H9 (cell line): ENCODE results near the gene DHDDS. TPM values are rescaled to one million over a fixed set of nuclear protein-coding genes. Genes with fewer than 3 reads are reported as not detected.

Experiments
- DNase-seq: peaks from one replicate; pipeline ENCODE4 v3.0.0-alpha.2; 2017
- H2AFZ ChIP-seq: one replicate; pipeline ENCODE4 v1.6.1; 2013; ENCODE audit warnings: mild to moderate bottlenecking, low read length, control low read depth, moderate library complexity
- H2AK5ac ChIP-seq: 2 replicates; pipeline ENCODE4 v1.6.1; 2013; ENCODE audit warnings: low read length, control low read depth, mixed read lengths; ENCODE audit not compliant: insufficient read length
- H2BK120ac ChIP-seq: one replicate; pipeline ENCODE4 v1.6.1; 2013; ENCODE audit warnings: low read depth, mild to moderate bottlenecking, low read length, control low read depth, inconsistent platforms; ENCODE audit not compliant: poor library complexity, severe bottlenecking
- H2BK12ac ChIP-seq: 2 replicates; pipeline ENCODE4 v1.6.1; 2013; ENCODE audit warnings: low read length, control low read depth, mixed read lengths, low read depth; ENCODE audit not compliant: insufficient read length
- H2BK15ac ChIP-seq: 2 replicates; pipeline ENCODE4 v1.6.1; 2013; ENCODE audit warnings: low read depth, low read length, control low read depth
- H2BK20ac ChIP-seq: one replicate; pipeline ENCODE4 v1.6.1; 2013; ENCODE audit warnings: low read depth, mild to moderate bottlenecking, low read length, control low read depth, inconsistent platforms; ENCODE audit not compliant: poor library complexity, severe bottlenecking
- H2BK5ac ChIP-seq: 2 replicates; pipeline ENCODE4 v1.6.1; 2013; ENCODE audit warnings: low read length, control low read depth, mixed read lengths; ENCODE audit not compliant: insufficient read length
- H3K14ac ChIP-seq: 2 replicates; pipeline ENCODE4 v1.6.1; 2013; ENCODE audit warnings: low read length, control low read depth; ENCODE audit not compliant: insufficient read depth
- H3K18ac ChIP-seq: 2 replicates; pipeline ENCODE4 v1.6.1; 2013; ENCODE audit warnings: low read depth, mild to moderate bottlenecking, mixed read lengths, low read length, control low read depth; ENCODE audit not compliant: insufficient read length
- H3K23ac ChIP-seq: 2 replicates; pipeline ENCODE4 v1.6.1; 2013; ENCODE audit warnings: low read length, control low read depth, mixed read lengths, low read depth; ENCODE audit not compliant: insufficient read length
- H3K23me2 ChIP-seq: 2 replicates; pipeline ENCODE4 v1.6.1; 2013; ENCODE audit warnings: low read depth, mild to moderate bottlenecking, mixed read lengths, low read length, control low read depth; ENCODE audit not compliant: insufficient read length, poor library complexity, severe bottlenecking
- H3K27ac ChIP-seq: 2 replicates; pipeline ENCODE4 v1.5.1; 2013; ENCODE audit warnings: low read length, control low read depth, mixed read lengths, low read depth; ENCODE audit not compliant: insufficient read length
- H3K27me3 ChIP-seq: 2 replicates; pipeline ENCODE4 v1.6.1; 2013; ENCODE audit warnings: low read length, control low read depth, inconsistent platforms; ENCODE audit not compliant: insufficient read depth
- H3K4ac ChIP-seq: 2 replicates; pipeline ENCODE4 v1.6.1; 2013; ENCODE audit warnings: low read depth, mild to moderate bottlenecking, control low read depth, inconsistent platforms, low read length, moderate library complexity
- H3K4me1 ChIP-seq: 2 replicates; pipeline ENCODE4 v1.6.1; 2013; ENCODE audit warnings: low read length, control low read depth, inconsistent platforms; ENCODE audit not compliant: insufficient read depth
- H3K4me2 ChIP-seq: 2 replicates; pipeline ENCODE4 v1.6.1; 2013; ENCODE audit warnings: low read length, control low read depth, mixed read lengths; ENCODE audit not compliant: insufficient read length, insufficient read depth
- H3K56ac ChIP-seq: 2 replicates; pipeline ENCODE4 v1.6.1; 2013; ENCODE audit warnings: low read depth, mild to moderate bottlenecking, mixed read lengths, low read length, control low read depth; ENCODE audit not compliant: insufficient read length
- H3K79me1 ChIP-seq: 2 replicates; pipeline ENCODE4 v1.6.1; 2013; ENCODE audit warnings: low read depth, mild to moderate bottlenecking, moderate library complexity, low read length, control low read depth, inconsistent platforms; ENCODE audit not compliant: insufficient read depth, poor library complexity, severe bottlenecking
- H3K79me2 ChIP-seq: 2 replicates; pipeline ENCODE4 v1.6.1; 2013; ENCODE audit warnings: low read length, control low read depth, inconsistent platforms; ENCODE audit not compliant: insufficient read depth
- H3K9ac ChIP-seq: 2 replicates; pipeline ENCODE4 v1.6.1; 2013; ENCODE audit warnings: low read length, control low read depth, mixed read lengths; ENCODE audit not compliant: insufficient read length; ENCODE audit errors: extremely low read depth
- H3K9me3 ChIP-seq: one replicate; pipeline ENCODE4 v1.6.1; 2013; ENCODE audit warnings: low read depth, low read length, inconsistent platforms; ENCODE audit not compliant: control insufficient read depth
- H3T11ph ChIP-seq: one replicate; pipeline ENCODE4 v1.6.1; 2013; ENCODE audit warnings: mild to moderate bottlenecking, low read length, control low read depth, inconsistent platforms
- H4K20me1 ChIP-seq: one replicate; pipeline ENCODE4 v1.6.1; 2013; ENCODE audit not compliant: control insufficient read depth, insufficient read length, insufficient read depth
- H4K5ac ChIP-seq: 2 replicates; pipeline ENCODE4 v1.6.1; 2013; ENCODE audit warnings: low read depth, mild to moderate bottlenecking, mixed read lengths, low read length, control low read depth; ENCODE audit not compliant: insufficient read length
- H4K8ac ChIP-seq: replicated peaks from 2 replicates; pipeline ENCODE4 v1.6.1; 2013; ENCODE audit warnings: low read length, control low read depth, mixed read lengths, low read depth; ENCODE audit not compliant: insufficient read length
- H4K91ac ChIP-seq: 2 replicates; pipeline ENCODE4 v1.6.1; 2013; ENCODE audit warnings: low read depth, mild to moderate bottlenecking, moderate library complexity, mixed read lengths, low read length, control low read depth; ENCODE audit not compliant: insufficient read length
- H3K27ac Mint-ChIP-seq, 3 experiments: 2 replicates in 2 of 3; 3 replicates in 1 of 3; pipeline ENCODE4 v1.8.0; 2020 to 2021; ENCODE audit warnings: mixed read lengths in 3 of 3, mild to moderate bottlenecking in 1 of 3, moderate library complexity in 1 of 3
- H3K27me3 Mint-ChIP-seq: 2 replicates; pipeline ENCODE4 v1.8.0; 2021; ENCODE audit warnings: low read depth, mild to moderate bottlenecking, moderate library complexity, mixed read lengths
- H3K36me3 Mint-ChIP-seq, 3 experiments: 2 replicates in 2 of 3; 3 replicates in 1 of 3; pipeline ENCODE4 v1.8.0; 2020 to 2021; ENCODE audit warnings: low read depth in 3 of 3, mixed read lengths in 3 of 3; ENCODE audit not compliant: insufficient read depth in 1 of 3
- H3K4me1 Mint-ChIP-seq, 2 experiments: 2 replicates each; pipeline ENCODE4 v1.8.0; 2020; ENCODE audit warnings: mixed read lengths in 2 of 2
- H3K4me3 Mint-ChIP-seq, 2 experiments: 2 replicates in 1 of 2; 3 replicates in 1 of 2; pipeline ENCODE4 v1.8.0; 2020 to 2021; ENCODE audit warnings: mild to moderate bottlenecking in 2 of 2, mixed read lengths in 2 of 2, moderate library complexity in 1 of 2
- H3K9me3 Mint-ChIP-seq, 2 experiments: 2 replicates in 1 of 2; 3 replicates in 1 of 2; pipeline ENCODE4 v1.8.0; 2020; ENCODE audit warnings: mild to moderate bottlenecking in 2 of 2, mixed read lengths in 2 of 2, moderate library complexity in 1 of 2
- CTCF ChIP-seq: fragments of 200-600 bp; sonication (generic); conservative IDR thresholded peaks from 3 replicates; pipeline ENCODE4 v1.8.0; 2021; ENCODE audit warnings: antibody characterized with exemption, mild to moderate bottlenecking
- WGBS: extraction: QIAGEN DNeasy Blood & Tissue Kit; methylation state at CpG from one replicate; pipeline ENCODE4 v1.1.7; 2013; ENCODE audit warnings: missing lambda C conversion rate, low lambda C conversion rate, mixed read lengths; ENCODE audit not compliant: insufficient read length; ENCODE audit errors: extremely low coverage; 5-methylcytosine and 5-hydroxymethylcytosine counted together
- total RNA-seq: library from RNA; stranded (reverse); gene quantifications from 2 replicates; pipeline ENCODE4 v1.2.1, GENCODE V29; 2021

The DHDDS gene
- total RNA-seq, 1 experiment from 2014 or later, result 61.2 TPM

DNA sequence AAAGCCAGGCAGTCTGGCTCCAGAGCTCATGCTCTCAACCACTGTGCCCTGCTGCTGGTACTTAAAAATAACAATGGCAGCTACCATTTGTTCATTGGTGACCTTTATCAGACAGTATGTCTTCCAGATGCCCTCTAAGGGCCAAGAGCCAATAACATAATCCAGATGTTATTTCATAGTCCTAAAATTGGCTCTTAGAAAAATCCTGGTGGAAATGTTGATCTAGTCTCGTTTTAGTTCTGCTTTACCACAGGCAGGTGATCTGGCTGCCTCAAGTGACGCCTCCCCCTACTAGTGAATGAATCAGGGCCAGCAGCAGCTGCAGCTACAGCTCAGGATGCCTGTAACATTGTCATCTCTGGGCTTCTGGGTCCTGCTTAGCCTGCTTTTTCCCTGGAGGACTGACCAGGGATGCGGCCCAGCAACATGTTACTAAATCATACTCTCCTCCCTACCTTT lies 27.5 kb downstream of the DHDDS start:
- Histone ChIP-seq H2BK15ac (no peak overlapping the region), H3K23ac (no peak overlapping the region), H2BK120ac (no peak overlapping the region), H3K9me3 (no peaks in the 10 kb centered on the region), H2BK20ac (no peak overlapping the region), H3K4ac (no peak overlapping the region), H3K4me2 (no peak overlapping the region), H4K5ac (no peak overlapping the region), H3K4me1 (no peaks in the 10 kb centered on the region), H3K27me3 (no peaks in the 10 kb centered on the region), H4K20me1 (no peaks in the 10 kb centered on the region), H2AFZ (no peak overlapping the region), H3K14ac (no peak overlapping the region), H3K56ac (no peak overlapping the region), H3K79me1 (no peaks in the 10 kb centered on the region), H3K18ac (no peak overlapping the region), H4K8ac (no peak overlapping the region), H2BK12ac (no peak overlapping the region), H2BK5ac (no peak overlapping the region), H3K23me2 (no peaks in the 10 kb centered on the region), H3K9ac (no peak overlapping the region), H3K79me2 (no peaks in the 10 kb centered on the region), H2AK5ac (no peak overlapping the region), H4K91ac (no peak overlapping the region), H3T11ph (no peak overlapping the region), H3K27ac (no peak overlapping the region)
- TF ChIP-seq CTCF, result no peak
- Mint-ChIP-seq H3K27me3 (no peaks in the 10 kb centered on the region), H3K36me3 (peaks cover 10 to 67% (median 47%) of the 10 kb centered on the region in 3 experiments; a peak in 6 of 7 replicates), H3K4me1 (no peaks in the 10 kb centered on the region), H3K9me3 (no peaks in the 10 kb centered on the region), H3K4me3 (no peak overlapping the region), H3K27ac (peak overlapping the region in 1 of 3 experiments; percentile 60; a peak in 2 of 7 replicates)
- no CpG with 5 or more reads among the region's 3 CpGs for WGBS
- DNase-seq, result no peak
